GM19043 (cell line): ENCODE data around the gene NEMF.
"Not testable (repeated sequence)": the region's sequence is repeated elsewhere in the genome, so short reads cannot be mapped to it uniquely, and the experiment has no call there.

Experiments used
- ATAC-seq: cut with Tn5 transposase; IDR thresholded peaks from one replicate; pipeline ENCODE4 v1.9.1; 2021; ENCODE audit warnings: low read depth; ENCODE audit not compliant: unreplicated experiment

The NEMF gene

DNA sequence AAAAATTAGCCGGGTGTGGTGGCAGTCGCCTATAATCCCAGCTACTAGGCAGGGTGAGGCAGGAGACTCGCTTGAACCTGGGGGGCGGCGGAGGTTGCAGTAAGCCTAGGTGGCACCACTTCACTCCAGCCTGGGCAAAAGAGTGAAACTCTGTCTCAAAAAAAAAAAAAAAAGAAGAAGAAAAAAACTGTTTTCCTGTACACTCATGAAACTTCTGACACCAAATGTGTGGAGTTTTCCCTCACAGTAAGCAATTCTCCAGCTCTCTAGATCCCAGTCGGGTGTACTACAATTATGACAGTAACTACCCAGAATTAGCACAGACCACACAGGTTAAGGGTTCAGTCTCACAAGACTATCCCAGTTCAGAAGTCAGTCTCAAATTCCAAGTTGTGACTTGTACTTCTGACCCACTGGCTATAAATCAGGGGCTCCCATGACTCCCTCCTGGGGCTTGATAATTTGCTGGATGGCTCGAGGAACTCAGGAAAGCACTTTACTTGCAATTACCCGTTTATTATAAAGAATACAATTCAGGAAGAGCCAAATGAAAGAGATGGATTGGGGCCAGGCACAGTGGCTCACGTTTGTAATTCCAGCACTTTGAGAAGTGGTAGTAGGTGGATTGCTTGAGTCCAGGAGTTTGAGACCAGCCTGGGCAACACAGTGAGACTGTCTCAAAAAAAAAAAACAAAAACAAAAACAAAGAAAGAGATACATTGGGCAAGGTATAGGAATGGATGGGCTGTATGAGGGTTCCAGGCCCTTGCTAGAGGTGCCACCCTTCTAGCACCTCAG is 27.9 kb upstream of the NEMF start:
- no peak for ATAC-seq

DNA sequence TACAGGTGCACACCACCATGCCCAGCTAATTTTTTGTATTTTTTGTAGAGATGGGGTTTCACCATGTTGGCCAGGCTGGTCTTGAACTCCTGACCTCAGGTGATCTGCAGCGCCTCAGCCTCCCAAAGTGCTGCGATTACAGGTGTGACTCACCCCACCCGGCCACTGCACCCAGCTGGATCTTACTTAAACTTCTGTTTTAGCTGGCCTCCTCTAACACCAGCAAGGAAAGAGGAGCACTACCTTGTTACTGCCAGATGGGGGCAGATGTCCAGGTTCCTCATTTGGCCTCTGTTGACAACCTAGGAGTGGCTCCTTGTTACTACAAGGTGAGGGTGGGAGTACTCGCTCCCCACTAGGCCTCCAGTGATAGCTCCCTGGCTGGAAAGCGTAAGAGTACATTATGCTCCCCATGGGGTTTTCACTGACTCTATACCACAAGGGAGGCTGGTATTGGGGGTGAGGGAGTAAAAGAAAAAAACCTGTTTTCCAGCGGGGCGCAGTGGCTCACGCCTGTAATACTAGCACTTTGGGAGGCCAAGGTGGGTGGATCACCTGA is 27.1 kb upstream of the NEMF start:
- peak; percentile 84 for ATAC-seq

DNA sequence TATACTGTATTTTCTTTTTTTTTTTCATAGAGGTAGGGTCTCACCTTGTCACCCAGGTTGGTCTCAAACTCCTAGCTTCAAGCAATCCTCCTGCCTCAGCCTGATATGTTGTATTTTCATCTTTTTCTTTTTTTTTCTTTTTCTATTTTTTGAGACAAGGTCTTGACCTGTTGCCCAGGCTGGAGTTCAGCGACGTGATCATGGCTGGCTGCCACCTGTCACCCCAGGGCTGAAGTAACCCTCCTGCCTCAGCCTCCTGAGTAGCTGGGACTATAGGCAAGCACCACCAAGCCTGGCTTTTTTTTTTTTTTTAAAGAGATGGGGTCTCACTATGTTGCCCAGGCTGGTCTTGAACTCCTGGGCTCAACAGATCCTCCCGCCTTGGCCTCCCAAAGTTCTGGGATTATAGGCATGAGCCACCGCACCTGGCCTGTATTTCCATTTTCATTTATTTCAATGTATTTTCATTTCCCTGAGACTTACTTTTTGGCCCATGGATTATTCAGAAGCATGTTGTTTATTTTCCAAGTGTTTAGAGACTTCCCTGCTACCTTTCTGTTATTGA is 24.1 kb upstream of the NEMF start:
- no peak for ATAC-seq

DNA sequence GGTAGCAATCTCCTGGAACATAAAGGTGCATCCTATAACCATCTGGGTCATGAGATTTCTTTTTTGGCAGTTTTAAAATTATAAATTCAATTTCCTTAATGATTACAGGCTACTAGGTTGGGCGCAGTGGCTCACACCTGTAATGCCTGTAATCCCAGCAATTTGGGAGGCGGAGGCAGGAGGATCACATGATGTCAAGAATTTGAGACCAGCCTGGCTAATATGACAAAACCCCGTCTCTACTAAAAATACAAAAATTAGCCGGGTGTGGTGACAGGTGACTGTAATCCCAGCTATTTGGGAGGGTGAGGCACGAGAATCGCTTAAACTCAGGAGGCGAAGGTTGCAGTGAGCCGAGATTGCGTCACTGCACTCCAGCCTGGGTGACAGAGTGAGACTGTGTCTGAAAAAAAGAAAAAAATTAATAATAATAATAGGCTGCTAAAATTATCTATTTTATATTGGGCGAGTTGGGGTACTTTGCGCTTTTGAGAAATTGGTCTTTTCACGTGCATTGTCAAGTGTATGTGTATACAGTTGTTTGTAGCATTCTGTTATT is 23.1 kb upstream of the NEMF start:
- no peak for ATAC-seq

DNA sequence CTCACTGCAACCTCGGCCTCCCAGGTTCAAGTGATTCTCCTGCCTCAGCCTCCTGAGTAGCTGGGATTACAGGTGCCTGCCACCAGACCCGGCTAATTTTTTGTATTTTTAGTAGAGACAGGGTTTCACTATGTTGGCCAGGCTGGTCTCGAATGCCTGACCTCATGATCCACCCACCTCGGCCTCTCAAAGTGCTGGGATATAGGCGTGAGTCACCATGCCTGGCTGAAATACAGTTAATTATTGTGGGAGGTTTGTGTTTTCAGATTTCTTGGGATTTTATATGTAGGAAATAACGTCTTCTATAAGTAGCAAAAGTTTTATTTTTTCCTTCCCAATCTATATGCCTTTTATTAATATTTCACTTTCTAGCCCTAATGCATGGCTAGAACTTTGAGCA is 21.0 kb upstream of the NEMF start:
- ATAC-seq: not testable (repeated sequence)

DNA sequence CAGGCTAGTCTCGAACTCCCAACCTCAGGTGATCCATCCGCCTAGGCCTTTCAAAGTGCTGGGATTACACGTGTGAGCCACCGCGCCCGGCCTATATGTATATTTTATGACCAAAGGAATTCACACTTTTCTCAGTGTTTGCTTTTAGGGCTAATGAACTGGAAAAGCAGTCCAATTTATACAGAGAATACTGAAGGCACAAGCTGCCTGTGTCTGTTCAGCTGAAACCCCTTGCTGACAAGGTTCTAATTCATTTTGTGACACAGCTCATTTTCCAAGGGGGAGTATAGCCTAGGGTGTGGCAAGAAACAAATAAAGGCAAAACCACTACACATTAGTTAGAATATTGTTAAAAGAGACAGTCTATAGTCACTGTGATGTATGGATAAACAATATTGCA is 18.3 kb upstream of the NEMF start:
- no peak for ATAC-seq

DNA sequence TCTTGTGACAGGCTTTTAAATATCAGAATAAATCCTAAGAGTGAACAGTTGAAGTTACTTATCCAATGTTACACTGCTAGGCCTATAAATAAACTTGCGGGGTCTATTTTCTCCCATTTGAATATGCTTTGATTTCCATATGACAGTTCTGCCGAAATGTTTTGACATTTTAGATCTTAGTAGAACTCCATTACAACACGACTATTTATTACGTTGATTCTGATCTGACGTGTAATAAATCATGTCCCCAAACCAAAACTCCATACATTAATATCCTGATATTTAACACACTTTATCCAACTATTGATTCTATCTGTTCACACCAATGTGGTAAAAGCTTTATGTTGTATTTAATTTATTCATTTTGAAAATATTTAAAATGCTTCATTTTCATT is 16.1 kb upstream of the NEMF start:
- ATAC-seq: no peak

DNA sequence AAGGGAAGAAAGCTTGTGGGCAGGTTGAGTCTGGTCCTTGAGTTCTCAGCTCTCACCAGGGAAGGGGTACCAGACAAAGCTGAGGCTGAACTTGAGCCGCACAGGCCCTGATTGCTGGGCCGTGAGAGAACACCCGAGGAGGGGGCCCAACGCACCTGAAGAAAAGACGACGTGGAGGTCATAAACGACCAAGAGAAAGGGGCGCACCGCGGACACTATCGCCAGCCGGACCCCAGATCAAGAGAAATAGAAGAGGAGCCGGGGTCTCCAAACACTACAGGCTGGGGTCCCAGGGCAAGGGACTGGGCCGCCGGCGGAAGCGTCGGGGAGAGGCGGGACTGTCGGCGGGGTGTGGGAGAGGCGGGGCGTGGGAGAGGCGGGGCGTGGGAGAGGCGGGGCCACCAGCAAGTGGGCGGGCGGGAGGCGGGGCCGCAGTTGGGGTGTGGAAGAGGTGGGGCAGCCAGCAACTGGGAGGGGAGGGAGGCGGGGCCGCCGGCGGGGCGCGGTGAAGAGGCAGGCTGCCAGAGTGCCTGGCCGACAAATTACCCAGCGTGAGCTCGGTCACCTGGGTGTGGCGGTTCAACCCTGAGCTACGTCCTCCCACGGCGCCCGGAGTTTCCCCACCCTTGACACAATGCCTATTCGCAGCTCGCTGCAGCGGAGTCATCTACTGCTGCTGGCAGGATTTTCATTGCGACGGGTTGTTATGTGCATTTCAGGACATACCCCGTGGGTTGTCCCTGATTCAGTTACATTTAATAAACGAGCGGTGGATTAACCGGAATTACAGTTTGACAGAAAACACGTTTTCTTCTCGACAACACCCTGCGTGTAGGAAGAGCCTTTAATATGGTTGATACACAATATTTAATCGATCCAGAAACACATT is 15.5 kb upstream of the NEMF start:
- peak; percentile 88 for ATAC-seq

DNA sequence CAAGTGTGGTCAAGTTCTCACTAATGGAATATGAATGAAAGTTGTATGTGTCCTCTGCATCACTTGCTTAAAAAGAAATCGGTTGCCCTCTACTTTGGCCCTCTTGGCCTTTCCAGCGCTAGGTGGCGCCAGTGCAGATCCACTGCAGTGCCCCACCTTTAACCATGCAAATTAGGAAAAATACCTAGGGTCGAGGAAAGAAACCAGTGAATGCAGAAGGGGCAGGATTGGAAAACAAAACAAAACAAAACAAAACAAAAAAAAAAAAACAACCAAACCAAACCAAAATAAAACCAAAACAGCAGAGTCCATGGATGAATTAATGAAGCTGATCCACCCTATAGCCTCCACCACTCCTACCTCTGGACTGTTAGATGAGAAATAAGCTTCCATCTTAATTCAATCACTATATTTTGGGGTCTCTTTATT is 12.9 kb upstream of the NEMF start:
- ATAC-seq: no peak

DNA sequence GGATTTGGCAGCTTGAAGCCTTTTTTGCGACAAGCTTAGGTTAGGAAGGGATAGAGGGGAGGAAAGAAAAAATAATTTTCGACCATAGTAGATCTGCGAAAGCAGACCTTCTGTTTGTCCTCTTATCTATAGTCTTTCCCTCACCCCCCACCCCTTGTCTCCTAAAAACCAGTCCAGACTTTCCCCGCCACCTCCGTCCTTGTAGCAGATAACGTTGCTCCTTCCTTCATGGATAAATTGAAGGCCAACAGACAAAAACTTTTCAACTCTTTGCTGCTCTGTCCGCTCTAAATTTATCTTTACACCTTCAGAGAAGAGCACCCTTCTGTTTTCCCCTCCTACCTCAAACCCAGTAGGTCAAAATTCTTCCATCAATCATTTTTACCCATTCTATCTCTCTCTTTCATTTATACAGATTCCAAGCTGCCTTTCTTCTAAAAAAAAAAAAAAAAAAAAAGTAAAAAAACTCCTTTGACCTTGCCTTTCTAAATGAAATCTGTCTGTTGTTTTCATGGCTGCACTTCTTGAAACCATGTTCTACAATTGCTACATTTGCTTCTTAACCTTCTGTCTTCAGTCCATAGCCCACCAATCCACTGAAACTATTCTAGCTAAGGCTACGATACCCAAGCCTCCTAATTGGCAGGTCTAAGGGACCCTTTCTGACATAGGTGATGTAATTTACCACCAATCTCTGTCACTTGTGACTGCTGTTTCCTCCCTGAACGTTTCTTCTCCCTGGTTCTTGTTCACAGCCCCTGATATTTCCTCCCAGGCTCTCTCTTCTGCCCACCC is 11.1 kb upstream of the NEMF start:
- no peak for ATAC-seq

DNA sequence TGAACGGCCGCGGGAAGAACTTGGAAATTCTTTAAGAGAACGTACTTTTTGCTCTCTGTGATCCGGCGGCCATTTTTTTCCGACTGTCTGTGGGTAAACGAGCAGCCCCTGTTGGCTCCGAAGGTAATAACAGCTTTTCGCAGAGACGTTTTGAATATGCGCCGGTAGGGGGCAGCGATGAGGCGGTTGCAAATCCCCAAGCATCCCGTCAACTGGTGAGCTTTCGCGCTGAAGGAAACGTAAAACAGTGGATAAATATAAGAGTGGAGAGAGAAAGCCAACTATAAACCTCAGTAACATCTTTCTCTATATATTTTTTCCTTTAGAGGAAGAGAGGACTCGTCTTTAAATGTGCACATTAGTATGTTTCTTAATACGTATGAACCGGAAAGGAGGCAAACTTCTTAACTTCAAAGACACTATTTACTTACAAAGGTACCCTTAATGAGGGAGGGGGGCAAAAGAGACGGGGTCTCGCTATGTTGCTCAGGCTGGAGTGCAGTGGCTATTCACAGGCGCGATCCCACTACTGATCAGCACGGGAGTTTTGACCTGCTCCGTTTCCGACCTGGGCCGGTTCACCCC is 9.6 kb upstream of the NEMF start:
- ATAC-seq: peak; percentile 5

DNA sequence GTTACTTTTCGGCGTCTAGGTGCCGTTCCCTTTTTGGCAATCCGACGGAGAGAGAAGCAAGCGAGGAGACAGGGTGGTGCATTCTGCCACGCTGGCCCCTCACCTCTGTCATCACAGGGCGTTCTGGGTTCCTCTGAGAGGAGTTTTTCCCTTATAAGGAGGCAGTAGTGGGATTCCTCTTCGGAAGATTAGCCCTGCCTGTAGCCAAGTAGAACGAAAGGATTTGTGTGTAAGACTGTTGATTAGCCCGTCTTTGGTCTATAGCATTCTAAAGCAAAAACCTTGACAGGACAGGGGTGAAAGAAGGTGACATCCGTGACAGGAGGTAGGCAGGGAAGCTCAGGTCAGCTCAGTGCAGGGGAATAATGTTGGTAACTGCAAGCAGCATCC is 9.1 kb upstream of the NEMF start:
- no peak for ATAC-seq

DNA sequence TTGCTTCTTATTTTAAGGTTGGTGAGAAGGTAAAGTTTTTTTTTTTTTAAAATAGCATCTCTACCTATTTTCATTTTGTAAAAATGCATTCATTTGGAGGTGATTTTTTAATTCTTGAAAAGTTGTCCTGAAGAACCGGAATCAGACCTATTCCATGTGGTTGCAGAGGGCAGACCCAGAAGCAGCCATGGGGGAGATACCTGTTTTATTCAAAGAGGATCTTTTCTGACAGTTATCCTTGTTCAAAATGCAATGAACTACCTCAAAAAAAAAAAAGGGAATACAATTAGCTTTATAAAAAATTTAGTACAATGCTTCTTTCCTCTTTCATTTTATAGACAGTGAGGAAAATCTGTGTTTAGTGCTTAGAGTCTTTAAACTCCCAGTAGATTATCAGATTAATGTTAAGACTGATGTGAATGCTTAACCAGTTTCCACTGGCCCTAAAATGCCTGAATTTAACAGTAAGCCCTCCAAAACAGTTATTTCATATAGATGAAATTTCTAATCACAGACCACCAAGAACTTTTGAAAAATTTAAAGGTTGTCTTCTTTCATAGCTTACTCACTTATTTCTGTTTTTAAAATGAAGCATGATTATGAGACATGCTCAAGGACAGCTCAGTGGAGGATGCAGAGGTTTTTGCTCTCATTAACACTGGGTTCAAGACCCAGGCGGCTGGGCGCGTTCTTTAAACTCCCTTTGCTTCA is 8.6 kb upstream of the NEMF start:
- ATAC-seq: no peak

DNA sequence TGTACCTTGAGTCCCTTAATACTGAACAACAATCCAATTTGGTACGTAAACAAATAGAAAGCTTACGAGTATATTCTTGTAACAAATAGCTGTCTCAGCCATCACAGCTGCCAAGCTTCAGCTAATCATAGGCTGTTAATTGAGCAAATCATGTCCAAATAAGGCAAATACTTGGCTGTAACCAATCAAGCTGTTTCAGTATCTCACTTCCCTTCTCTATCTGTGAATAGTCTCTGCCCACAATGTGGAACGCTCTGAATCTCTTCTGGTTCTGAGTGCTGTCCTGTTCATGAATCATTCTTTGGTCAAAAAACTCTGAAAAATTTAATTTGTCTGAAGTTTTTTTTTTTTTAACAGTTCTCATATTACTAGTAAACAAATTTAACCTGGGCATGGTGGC is 5.8 kb upstream of the NEMF start:
- no peak for ATAC-seq

DNA sequence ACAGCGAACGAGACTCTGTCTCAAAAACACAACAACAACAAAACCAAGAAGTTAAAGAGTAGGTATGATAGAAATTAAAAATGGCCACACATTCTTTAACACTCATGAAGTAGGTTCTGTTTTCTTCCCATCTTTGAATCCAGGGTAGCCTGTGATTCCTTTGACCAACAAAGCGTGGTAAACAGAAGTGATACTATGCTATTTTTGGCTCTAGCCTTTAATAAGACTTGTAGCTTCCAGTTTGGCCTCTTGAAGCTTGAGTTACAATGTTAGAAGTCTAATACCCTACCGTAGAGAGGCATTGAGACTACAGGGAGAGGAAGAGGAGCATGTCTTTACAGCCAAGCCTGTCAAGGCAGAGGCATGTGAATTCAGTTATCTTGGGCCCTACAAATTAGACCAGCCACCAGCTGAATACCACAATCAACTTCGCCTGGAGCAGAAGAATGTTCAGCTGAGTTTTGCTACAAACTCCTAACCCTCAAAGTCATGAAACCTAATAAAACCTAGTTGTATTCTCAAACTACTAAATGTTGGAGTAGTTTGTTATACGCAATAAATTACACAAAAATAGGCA is 4.9 kb upstream of the NEMF start:
- ATAC-seq: no peak

DNA sequence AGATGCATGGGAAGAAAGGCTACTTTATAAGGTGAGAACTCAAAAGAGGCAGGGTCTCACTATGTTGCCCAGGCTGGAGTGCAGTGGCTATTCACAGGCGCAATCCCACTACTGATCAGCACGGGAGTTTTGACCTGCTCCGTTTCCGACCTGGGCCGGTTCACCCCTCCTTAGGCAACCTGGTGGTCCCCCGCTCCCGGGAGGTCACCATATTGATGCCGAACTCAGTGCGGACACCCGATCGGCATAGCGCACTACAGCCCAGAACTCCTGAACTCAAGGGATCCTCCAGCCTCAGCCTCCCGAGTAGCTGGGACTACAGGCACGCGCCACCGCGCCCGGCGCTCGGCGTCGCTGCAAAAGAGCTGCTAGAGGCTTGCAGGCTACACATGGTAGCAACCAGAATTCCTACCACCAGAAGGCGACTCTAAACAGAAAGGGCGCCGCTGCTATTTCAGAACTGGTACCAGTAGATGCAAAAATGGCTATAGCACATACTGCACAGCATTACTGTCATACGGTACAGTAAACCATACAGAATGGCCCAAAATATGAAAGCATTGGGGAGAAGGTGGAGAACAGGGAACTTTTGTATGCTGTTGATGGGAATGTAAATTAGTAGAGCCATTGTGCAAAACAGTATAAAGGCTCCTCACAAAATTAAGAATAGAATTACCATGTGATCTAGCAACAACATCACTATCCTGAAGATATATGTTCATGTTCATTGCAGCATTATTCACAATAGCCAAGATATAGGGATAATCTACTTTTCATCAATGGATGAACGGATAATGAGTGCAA is 1.2 kb upstream of the NEMF start:
- no peak for ATAC-seq

DNA sequence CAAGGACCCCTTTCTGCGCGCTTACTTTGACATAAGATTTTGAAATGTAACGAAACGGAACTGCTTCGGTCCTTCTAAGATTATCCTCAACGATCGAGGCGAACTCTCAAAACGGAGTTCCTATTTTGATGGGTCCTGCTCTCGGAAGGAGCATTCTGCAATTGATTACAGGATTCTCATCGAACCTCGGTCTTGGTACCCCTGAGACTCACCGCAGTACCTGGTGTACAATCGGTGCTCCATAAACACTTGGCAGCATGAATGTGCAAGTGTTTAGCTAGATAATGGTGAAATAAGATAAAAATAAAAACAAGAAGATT is 530 bp upstream of the NEMF start:
- ATAC-seq: peak; percentile 10

DNA sequence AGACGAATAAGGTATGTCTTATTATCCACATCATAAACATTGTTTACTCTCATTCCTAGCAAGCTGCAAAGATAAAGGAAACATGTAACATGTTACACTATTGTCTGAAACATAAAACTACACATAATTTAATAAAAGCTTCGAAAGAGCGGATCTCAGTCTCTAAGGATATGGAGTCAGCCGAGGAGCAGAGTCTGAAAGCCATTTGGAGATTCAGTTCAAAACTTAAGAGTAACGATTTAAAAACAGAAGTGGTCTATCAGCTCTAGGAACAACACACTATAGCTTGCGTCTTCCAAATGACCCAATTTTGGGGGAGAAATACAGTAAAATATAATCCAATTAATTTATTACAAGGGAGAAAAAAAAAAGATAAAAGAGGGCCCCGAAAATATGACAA is 775 bp downstream of the NEMF start:
- ATAC-seq: no peak
